NCI-H748 treated with DMSO at 0.1 percent for 48 hours (cell line): ENCODE results near the gene BMERB1.
"Not testable (repeated sequence)": the region's sequence is repeated elsewhere in the genome, so short reads cannot be mapped to it uniquely, and the experiment has no call there.

Experiments used
- DNase-seq: peaks from one replicate; lab custom pipeline; 2025; lab: John Stamatoyannopoulos, UW

The BMERB1 gene

DNA sequence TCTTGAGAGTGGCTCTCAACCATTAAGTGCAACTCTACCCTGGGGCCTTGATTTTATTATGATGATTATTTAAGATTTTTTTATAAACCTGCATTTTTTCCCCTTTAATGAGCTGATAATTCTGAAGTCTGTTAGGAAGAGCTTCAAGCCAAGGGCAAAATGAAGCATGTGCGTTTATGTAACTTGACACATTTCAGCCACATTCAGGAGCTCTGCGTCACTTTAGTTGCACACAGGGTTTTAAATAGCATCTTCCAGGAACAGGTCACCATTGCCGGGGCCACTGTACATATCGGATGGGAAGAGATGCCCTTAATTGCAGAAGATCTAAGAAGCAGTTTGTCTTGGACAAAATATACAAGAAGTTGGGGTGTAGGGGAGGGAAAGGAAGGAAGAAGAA is 89.6 kb downstream of the BMERB1 start:
- DNase-seq: no peak

DNA sequence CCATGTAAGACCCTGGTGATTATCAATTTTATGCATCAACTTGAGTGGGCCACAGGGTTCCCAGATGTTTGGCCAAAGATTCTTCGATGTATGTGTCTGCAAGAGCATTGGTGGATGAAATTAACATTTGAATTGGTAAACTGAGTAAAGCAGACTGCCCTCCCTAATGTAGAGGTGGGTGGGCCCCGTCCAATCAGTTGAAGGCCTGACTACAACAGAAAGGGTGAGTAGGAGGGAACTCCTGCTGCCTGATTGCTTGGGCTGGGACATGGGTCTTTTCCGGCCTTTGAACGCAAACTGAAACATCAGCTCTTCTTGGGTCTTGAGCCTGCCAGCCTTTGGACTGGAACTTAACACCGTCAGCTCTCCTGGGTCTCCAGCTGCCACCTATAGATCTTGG is 90.6 kb downstream of the BMERB1 start:
- DNase-seq: no peak

DNA sequence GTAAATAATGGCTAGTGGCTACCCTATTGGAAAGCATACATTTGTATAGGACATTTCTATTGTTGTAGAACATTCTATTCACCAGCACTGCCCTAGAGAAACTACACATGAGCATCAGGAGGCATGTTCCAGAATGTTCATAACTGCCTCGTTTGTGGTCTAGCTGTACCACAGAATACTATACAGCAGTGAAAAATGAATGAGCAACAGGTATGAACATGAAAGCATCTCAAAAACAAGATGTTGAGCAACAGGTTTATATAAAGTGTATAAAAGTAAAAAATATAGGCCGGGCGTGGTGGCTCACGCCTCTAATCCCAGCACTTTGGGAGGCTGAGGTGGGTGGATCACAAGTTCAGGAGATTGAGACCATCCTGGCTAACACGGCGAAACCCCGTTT is 91.7 kb downstream of the BMERB1 start:
- DNase-seq: no peak

DNA sequence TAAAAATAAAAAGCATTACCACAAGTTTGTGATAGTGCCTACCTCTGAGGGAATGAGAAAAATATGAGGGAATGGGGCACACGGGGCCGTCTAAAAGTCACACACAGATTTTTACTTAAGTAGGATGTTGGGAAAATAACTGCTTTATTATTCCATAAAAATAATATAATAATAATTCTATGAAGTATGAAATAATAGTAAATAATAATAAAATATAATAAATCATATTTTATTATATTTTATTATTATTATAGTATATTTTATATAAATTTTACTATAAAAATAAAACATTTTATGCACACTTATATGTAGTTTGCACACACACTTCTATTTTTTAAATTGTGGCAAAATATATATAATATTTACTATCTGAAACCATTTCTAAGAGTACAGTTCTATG is 92.3 kb downstream of the BMERB1 start:
- DNase-seq: no peak

DNA sequence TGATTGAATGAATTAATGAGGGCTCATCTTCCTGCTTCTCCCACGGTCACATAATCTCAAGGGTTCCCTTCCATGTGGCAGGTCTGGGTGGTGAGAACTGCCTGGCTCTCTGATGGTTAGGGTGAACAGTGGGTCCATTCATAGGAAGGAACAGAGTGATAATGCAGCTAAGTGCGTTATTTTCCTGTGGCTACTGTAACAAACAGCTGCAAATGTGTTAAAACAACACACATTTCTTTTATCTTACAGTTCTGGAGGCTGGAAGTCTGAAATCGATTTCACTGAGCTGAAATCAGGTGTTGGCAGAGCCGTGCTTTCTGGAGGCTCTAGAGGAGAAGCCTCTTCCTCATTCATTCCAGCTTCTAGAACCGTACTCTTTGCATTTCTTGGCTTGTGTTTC is 95.3 kb downstream of the BMERB1 start:
- DNase-seq: no peak

DNA sequence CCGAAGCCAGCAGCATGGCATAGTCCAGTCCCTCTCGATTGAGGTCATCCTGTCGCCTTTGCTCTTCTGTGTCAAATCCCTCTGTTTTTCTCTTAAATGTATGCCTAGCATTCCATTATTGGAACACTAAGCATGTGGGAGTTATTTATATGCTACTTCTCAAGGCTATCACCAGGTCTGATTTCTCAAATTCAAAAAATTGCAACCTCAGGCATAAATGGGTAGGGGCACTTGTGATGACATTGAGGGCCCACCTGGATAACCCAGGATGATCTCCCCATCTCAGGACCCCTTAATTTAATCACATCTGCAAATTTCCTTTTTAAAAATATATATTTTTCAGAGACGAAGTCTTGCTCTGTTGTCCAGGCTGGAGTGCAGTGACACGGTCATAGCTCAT is 95.7 kb downstream of the BMERB1 start:
- no peak for DNase-seq

DNA sequence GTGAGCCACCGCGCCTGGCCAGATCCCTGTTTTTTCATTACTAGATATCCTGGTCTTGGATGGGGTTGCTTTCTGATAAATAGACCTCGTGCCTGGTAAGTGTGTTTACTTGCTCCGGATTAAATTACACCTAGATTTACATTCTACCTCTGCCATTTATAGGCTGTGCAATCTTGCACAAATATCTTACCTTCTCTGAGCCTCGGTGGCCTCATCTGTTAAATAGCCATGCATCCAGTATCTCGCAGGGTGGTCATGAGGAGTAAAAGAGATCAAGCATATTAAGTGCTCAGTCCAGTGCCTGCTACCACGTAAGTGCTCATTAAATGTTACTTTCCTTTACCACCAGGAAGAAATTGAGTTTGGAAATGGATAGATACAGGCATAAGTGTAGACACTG is 98.4 kb downstream of the BMERB1 start:
- DNase-seq: no peak

DNA sequence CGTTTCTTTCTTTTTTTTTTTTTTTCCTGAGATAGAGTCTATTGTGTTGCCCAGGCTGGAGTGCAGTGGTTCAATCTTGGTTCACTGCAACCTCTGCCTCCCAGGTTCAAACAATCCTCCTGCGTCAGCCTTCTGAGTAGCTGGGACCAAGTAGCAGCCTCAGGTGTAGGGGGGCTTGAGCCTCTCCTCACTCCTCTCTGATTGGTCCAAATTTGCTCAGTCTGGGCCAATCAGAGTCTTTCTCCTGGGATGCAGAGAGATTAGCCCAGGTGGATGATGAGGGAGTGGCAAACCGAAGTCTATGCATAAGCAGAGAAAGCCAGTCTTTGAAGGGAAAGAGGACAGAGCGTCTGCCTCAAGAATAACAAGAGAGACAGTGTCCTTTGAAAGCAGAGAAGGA is 99.0 kb downstream of the BMERB1 start:
- DNase-seq: no peak

DNA sequence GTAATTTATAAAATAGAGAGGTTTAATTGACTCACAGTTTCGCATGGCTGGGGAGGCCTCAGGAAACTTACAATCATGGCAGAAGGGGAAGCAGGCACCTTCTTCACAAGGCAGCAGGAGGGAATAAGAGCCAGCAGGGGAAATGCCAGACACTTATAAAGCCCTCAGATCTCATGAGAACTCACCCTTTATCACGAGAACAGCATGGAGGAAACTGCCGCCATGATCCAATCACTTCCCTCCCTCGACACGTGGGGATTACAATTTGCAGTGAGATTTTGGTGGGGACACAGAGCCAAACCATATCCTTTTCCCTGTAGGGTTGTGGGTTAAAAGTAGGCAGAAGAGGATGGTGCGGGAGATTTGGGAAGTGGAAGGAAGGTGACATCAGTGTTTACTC is 101.4 kb downstream of the BMERB1 start:
- no peak for DNase-seq

DNA sequence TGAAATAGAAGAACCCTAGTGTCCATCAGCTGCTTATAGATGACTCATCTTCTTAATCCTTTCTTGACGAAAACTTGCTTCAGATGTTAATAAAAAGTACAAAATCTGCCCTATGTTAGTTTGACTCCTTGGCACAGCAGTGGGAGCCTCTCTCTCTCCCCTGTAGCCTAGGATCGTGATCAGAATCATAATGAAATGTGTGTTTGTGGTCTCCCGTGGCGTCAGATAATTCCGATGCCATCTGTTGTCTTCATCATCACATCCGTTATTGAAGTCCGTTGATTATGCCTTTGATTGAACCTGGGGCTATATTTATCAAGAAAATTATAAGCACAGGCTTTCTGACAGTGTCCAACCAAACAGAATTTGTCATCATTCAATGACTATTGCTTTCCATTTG is 102.5 kb downstream of the BMERB1 start:
- DNase-seq: no peak

DNA sequence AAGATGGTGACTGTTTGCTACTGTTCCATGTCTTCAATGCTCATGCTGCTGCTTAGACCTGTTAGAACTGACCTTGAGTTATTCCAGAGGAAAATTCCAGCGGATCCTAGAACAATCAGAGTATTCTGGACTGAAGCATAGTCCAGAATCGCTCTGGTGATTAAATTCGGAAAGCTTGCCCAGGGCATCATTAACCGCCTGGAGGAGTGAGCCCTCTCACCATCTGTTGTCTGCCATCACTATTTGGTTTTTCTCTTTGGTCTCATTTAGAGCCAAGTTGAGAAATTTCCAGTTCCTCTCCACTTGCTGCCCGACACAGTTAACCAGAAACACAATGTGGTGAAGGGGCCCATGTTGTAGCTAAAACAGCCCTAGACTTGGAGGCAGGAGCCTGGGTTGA is 104.1 kb downstream of the BMERB1 start:
- DNase-seq: no peak

DNA sequence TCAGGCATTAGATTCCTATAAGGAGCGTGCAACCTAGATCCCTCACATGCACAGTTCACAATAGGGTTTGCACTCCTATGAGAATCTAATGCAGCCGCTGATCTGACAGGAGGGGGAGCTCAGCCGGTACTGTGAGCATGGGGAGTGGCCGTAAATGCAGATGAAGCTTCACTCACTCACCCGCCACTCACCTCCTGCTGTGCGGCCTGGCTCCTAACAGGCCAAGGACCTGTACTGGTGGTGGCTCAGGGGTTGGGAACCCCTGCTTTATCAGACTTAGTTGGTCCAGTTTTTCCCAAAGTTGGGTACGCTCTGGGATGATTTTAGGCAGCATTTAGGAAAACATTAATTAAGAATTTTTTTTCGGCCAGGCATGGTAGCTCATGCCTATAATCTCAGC is 104.8 kb downstream of the BMERB1 start:
- no peak for DNase-seq

DNA sequence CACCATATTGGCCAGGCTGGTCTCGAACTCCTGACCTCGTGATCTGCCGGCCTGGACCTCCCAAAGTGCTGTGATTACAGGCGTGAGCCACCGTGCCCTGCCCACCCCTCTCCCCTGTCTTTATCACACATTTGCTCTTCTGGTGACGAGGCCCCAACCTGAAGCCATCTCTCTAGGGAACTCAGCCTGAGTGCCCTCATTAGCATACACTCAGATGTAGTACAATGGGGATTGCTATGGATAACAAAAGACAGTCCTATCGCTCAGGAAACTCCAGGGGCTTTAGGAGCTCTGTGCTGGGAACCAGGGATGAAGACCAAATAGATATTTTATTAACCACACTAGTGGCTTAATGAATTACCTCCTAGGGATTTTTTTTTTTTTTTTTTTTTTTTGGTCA is 107.9 kb downstream of the BMERB1 start:
- no peak for DNase-seq

DNA sequence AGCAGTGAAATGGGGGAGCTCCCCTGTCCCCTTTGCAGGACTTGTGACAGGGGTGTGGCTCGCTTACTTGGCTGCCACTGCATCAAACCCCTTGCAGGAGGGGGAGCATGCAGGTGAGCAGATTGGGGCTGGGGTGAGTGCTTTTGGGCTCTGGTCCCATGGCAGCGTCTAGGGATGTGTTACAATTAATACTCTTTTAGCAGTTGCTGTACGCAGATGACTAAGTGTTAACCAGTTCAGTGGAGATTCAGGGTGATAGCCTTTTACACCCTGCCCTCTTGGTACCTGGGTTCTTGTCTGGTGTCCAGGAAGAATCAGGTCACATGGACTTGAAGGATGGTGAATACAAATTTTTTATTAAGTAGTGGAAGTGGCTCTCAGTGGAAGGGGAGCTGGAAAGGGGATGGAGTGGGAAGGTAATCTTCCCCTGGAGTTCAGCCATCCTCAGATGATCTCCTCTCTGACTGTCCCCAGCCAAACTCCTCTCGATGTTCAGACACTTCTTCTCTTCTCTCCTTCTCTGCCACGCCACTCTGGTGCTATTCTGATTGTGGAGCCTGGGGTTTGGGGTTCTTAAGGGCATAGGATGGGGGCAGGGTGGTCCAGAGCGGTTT is 108.5 kb downstream of the BMERB1 start:
- DNase-seq: no peak

DNA sequence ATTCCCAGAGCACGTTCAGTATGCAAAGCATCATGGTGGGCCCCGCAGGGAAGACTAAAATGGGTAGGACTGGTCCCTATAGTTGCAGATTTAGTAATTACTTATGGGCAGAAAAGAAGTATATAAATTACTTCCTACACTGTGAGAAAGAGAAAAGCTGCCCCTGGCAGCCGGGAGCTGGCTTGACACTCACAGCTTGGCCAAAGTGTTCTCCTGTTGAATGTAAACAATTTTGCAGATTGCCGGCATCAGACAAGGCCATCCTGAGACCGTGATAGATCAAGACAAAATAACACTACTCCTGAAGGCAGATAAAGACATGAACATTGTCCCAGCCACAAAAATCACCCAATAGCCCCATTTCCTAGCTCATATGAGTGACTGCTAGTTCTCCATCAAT is 110.0 kb downstream of the BMERB1 start:
- no peak for DNase-seq

DNA sequence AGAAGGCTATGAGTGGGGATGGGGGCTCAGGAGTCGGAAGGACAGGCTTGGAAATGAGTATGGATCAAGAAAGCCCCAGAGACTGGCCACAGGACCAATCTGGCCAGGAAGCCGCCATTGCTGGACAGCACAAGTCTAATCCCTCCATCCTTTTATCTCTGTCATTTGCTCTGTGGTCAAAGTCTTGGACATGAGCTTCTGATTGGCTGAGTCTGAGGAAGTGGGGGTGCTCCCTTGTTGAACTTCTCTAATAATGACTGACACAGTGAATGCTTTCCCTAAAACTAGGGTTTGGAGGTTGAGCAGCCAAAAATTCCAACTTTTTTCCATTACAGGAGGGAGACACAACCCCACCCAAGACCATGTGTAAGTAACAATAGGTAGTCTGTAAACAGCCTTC is 111.2 kb downstream of the BMERB1 start:
- no peak for DNase-seq

DNA sequence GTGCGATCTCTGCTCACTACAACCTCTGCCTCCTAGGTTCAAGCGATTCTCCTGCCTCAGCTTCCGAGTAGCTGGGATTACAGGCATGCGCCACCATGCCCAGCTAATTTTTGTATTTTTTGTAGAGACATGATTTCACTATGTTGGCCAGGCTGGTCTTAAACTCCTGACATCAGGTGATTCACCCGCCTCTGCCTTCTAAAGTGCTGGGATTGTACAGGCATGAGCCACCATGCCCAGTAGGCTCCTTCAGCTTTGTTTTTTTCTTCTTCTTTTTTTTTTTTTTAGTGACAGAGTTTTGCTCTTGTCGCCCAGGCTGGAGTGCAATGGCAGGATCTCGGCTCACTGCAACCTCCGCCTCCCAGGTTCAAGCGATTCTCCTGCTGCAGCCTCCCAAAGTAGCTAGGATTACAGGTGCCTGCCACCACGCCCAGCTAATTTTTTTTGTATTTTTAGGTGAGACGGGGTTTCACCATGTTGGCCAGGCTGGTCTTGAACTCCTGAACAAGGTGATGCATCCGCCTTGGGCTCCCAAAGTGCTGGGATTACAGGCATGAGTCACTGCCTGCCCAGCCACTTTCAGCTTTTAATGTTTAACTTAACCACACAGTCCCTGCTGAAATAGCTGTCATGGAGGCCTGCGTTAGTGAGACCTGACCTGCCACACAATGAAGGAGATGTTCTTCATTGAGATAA is 112.8 kb downstream of the BMERB1 start:
- not testable (repeated sequence) for DNase-seq

DNA sequence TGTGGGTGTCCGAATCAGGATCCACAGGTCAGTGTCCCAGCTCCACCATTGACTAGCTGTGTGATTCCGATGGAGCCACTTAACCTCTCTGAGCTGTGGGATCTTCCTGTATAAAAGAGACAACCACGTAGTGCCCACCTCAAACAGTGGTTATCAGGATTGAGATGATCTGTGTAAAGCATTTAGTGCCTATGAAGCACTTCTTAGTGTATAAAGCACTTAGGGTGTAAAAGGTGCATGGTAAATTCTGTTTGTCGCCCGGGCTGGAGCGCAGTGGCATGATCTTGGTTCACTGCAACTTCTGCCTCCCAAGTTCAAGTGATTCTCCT is 113.3 kb downstream of the BMERB1 start:
- DNase-seq: no peak

DNA sequence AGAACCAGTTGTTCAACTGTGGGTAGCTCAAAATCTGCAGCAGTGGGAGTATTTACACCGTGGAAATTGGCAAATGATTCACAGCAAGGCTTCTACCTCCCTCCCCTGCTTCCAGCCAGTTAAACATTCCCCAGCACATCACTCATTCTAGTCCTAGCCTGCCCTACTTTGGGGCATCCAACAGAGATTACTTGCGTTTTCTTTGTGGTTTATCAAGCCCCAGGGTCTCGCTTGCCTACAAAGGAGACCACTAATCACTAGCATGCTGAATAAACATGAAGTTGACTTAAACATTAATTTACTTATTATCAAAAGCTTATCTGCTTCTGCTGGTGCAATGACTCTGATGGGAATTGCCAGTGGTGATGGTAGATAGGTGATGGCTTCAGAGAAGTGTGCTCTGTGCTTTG is 114.1 kb downstream of the BMERB1 start:
- no peak for DNase-seq

DNA sequence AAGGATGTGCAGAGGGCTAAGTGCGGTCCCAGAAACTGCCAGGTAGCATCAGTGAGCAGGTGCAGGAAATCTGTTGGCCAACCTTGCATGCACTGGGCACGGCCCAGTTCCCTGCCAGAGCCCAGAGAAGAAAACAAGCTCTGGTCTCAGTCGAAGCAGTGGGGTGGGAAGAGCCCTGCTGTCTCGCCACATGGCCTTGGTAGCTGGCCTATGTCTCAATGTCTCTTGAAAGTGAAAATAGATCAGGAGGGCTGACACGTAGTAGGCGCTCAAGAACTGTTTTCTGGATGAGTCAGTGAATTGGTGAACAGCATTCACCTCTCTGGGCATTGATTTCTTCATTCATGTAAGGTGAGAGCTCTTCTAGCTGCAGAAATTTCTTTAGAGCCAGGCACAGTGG is 118.1 kb downstream of the BMERB1 start:
- DNase-seq: no peak

DNA sequence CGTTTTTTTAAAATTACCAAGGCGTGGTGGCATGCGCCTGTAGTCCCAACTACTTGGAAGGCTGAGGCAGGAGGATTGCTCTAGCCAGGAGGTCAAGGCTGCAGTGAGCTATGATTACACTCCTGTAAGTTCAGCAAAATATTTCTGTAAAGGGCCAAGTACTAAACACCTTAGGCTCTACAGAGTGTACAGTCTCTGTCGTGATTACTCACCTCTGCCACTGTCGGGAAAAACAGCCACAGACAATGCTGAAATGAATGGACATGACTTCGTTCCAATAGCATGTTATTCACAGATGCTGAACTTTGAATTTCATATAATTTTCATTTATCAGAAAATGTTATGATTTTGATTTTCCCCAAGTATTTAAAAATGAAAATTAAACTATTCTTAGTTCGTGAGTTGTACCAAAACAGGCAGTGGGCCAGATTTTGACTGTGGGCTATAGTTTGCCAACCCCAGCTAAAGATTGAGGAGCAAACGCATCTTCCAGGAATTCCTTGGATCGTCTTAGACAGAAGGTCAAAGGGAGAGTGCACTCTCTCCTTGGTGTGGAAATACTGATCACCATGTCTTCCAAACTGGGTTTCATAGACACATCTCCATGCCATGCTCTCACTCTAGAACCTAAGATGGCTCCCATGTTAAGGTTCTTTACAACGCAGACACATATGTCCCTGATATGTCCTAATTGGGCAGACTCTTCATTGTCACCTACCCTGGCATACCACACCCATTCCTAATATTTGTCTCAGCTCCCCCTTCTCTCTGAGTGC is 119.1 kb downstream of the BMERB1 start:
- DNase-seq: no peak

DNA sequence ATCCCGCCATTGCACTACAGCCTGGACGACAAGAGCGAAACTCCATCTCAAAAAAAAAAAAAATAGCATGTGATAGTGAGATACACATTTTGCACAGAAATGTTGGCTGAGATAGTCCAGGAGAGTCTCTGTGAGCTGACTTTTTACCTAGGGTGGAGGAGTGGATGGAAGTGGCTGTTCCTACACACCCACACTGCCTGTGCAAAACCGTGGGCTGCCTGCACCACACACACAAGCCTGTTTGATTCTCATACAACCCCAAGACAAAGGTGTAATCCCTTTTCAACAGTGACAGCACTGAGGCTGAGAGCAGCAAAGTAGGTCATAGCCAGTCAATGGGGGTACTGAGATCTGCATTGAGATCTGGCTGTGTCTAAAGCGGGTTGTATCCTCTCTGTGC is 121.7 kb downstream of the BMERB1 start:
- no peak for DNase-seq

DNA sequence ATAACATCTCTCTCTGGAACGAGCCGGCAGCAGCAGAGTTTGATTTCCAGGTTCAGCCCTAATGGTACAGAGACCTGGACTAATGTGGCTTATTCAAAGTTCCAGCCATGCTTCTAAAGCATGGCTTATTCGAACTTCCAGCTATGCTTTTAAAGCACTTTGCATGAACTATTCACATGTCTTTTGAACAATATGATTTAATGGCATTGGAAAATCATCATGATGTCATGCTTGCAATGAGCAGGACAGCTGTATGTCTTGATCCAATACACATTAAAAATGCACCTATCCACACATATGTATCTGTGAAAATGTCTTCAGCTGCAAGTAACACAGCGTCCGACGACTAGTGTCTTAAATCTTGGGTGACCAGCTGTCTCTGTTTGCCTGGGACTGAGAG is 122.9 kb downstream of the BMERB1 start:
- DNase-seq: no peak

DNA sequence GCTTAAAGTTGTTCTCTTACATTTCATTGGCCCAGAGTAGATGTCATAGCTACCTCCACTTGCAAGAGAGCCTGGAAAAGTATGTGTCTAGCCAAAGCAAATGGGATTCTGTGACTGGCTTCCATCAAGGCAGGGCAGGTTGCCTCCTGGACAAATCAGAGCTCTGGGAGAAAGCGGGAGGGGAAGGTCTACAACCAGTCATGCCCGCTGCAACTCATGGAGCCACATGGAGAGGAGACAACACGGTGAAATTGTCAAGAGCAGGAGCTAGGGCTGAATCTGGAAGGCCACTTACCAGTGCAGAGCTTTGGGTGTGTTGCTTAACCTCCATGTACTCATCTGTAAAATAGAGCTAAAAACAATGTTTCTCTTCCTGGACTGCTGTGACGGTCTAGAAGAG is 124.8 kb downstream of the BMERB1 start:
- no peak for DNase-seq
